T follicular helper cell (primary cell): ENCODE data around the gene SNX8.
"Not testable (repeated sequence)": the region's sequence is repeated elsewhere in the genome, so short reads cannot be mapped to it uniquely, and the experiment has no call there.

Experiments
- DNase-seq: peaks from one replicate; pipeline ENCODE4 v3.0.0-alpha.2; 2020; ENCODE audit warnings: low read depth

SNX8 gene

GRCh38 chr7:2295936-2296620, 18.2 kb downstream of the SNX8 start:
- no peak for DNase-seq

- no peak for DNase-seq
Observed at GRCh38 chr7:2290877-2291276, 23.4 kb downstream of the SNX8 start.

- no peak for DNase-seq
Observed at GRCh38 chr7:2289621-2290020, 24.6 kb downstream of the SNX8 start.

- DNase-seq = no peak
Observed at GRCh38 chr7:2289111-2289586, 25.1 kb downstream of the SNX8 start.

- DNase-seq = no peak
Observed at GRCh38 chr7:2288503-2288902, 25.7 kb downstream of the SNX8 start.

- DNase-seq = no peak
Observed at GRCh38 chr7:2287745-2288144, 26.5 kb downstream of the SNX8 start.

- no peak for DNase-seq
Observed at GRCh38 chr7:2283074-2283473, 31.2 kb downstream of the SNX8 start.

- DNase-seq = no peak
Observed at GRCh38 chr7:2282185-2282751, 32.0 kb downstream of the SNX8 start.

- DNase-seq = no peak
Observed at GRCh38 chr7:2281541-2281940, 32.7 kb downstream of the SNX8 start.

- no peak for DNase-seq
Observed at GRCh38 chr7:2280424-2280823, 33.8 kb downstream of the SNX8 start.

- no peak for DNase-seq
Observed at GRCh38 chr7:2279896-2280295, 34.3 kb downstream of the SNX8 start.

- DNase-seq = no peak
Observed at GRCh38 chr7:2278026-2278425, 36.2 kb downstream of the SNX8 start.

GRCh38 chr7:2276107-2276506, 38.1 kb downstream of the SNX8 start:
- DNase-seq = no peak

GRCh38 chr7:2275101-2275500, 39.1 kb downstream of the SNX8 start:
- no peak for DNase-seq

- DNase-seq = no peak
Observed at GRCh38 chr7:2274666-2275065, 39.6 kb downstream of the SNX8 start.

- no peak for DNase-seq
Observed at GRCh38 chr7:2273866-2274265, 40.4 kb downstream of the SNX8 start.

GRCh38 chr7:2272031-2272430, 42.2 kb downstream of the SNX8 start:
- no peak for DNase-seq

- DNase-seq = no peak
Observed at GRCh38 chr7:2271273-2272026, 42.8 kb downstream of the SNX8 start.

- no peak for DNase-seq
Observed at GRCh38 chr7:2270495-2270894, 43.7 kb downstream of the SNX8 start.

- DNase-seq = no peak
Observed at GRCh38 chr7:2269991-2270460, 44.2 kb downstream of the SNX8 start.

GRCh38 chr7:2269089-2269990, 44.9 kb downstream of the SNX8 start:
- not testable (repeated sequence) for DNase-seq

GRCh38 chr7:2266911-2267310, 47.3 kb downstream of the SNX8 start:
- DNase-seq = no peak
